Muscle of leg (tissue), 9 donors: Measurements from ENCODE around the gene AKR1C1. TPM values are rescaled to one million over a fixed set of nuclear protein-coding genes. Genes with fewer than 3 reads are reported as not detected.

Experiments
- polyA plus RNA-seq, 8 donors: library from polyadenylated mRNA; unstranded; fragments of 120-200 nt; gene quantifications; one replicate each; pipeline versions ENCODE4 v1.2.1 to v1.2.3, GENCODE V29; 2013; ENCODE audit warnings: inconsistent platforms in 1 of 8, low replicate concordance in 1 of 8; ENCODE audit not compliant: insufficient read length in 8 of 8, insufficient read depth in 1 of 8
- total RNA-seq: library from RNA; stranded (reverse); fragments of 120-200 nt; gene quantifications from one replicate; pipeline ENCODE4 v1.2.4, GENCODE V29; 2013

The AKR1C1 gene
- total and polyA plus RNA-seq, 9 donors: 6.5 to 13.2 (median 10.5) TPM

Other genes with a start within 250 kb of the AKR1C1 start
- 7.8 TPM for gene AKR1E2, start 137.2 kb upstream of the AKR1C1 start, total RNA-seq
- 1 to 10 TPM; 2.0 to 4.1 (median 3.1) TPM for gene AKR1E2, start 137.2 kb upstream of the AKR1C1 start, polyA plus RNA-seq
- gene AKR1C2, start 40.4 kb downstream of the AKR1C1 start, total RNA-seq: 10.9 TPM
- gene AKR1C2, start 40.4 kb downstream of the AKR1C1 start, polyA plus RNA-seq: 10 to 100 TPM in 7 of 8 donors, 1 to 10 TPM in 1; 9.2 to 14.4 (median 12.1) TPM
- gene AKR1C3, start 131.0 kb downstream of the AKR1C1 start, total RNA-seq: 0.75 TPM
- 1 to 10 TPM in 6 of 8 donors, under 1 TPM in 2; 0.84 to 2.5 (median 1.1) TPM for gene AKR1C3, start 131.0 kb downstream of the AKR1C1 start, polyA plus RNA-seq
- 0.09 TPM for gene AKR1C8, start 221.7 kb downstream of the AKR1C1 start, total RNA-seq
- gene AKR1C8, start 221.7 kb downstream of the AKR1C1 start, polyA plus RNA-seq: under 1 TPM in 1 of 8 donors, not detected in 7; 0.16 TPM
- gene AKR1C4, start 233.4 kb downstream of the AKR1C1 start, total RNA-seq: not detected
- not detected for gene AKR1C4, start 233.4 kb downstream of the AKR1C1 start, polyA plus RNA-seq